H1 (cell line): ENCODE data around the gene CMTM3. TPM values are rescaled to one million over a fixed set of nuclear protein-coding genes. Genes with fewer than 3 reads are reported as not detected.

Experiments
- polyA plus RNA-seq, 7 experiments: library from polyadenylated mRNA; depleted of rRNA in 3 of 7; stranded (reverse) in 5 of 7; unstranded in 2 of 7; fragments of >200 nt in 5 of 7; fragments of 200-250 nt in 2 of 7; gene quantifications; 1 replicate in 5 of 7; 2 replicates in 1 of 7; 4 replicates in 1 of 7; pipeline versions ENCODE4 v1.2.1 to v1.2.3, GENCODE V29; 2011 to 2013; ENCODE audit warnings: missing spikeins in 2 of 7, mixed read lengths in 2 of 7
- total RNA-seq: library from RNA; stranded (reverse); fragmentation: NEBNext Ultra II Directional; extraction: Animal tissue kit (Norgen Biotek cat#: 25700); gene quantifications from 2 replicates; pipeline ENCODE4 v1.2.1, GENCODE V29; 2021
- TF ChIP-seq, protein P1 (sequence below), 3 experiments: IDR thresholded peaks; 1 replicate in 2 of 3; 2 replicates in 1 of 3; pipeline versions ENCODE4 v1.5.1 to v1.6.1; 2011; ENCODE audit warnings: low read length in 3 of 3, mild to moderate bottlenecking in 3 of 3, inconsistent platforms in 2 of 3, low read depth in 1 of 3, moderate library complexity in 1 of 3; ENCODE audit not compliant: insufficient read depth in 1 of 3; ENCODE audit errors: control extremely low read depth in 1 of 3

The CMTM3 gene
- total and polyA plus RNA-seq, 2 of the 8 experiments (the other 6 are each of a cell fraction or from before 2014, with no cell fraction given), result 24.7 to 24.8 TPM

DNA sequence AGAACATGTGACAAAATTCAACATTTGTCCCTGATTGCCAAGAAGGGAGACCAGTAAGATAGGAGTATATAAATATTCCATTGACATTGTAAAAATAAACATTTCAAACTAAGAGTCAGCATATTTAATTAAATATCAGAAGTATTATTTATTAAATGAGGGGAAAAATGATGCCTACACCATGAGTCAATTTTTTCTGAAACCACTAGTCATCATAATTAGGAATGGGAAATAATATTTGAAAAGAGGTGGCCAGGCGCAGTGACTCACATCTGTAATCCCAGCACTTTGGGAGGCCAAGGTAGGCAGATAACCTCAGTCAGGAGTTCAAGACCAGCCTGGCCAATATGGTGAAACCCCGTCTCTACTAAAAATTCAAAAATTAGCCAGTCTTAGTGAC lies 36.1 kb upstream of the CMTM3 start (continued):
- TF ChIP-seq, protein P1, sequence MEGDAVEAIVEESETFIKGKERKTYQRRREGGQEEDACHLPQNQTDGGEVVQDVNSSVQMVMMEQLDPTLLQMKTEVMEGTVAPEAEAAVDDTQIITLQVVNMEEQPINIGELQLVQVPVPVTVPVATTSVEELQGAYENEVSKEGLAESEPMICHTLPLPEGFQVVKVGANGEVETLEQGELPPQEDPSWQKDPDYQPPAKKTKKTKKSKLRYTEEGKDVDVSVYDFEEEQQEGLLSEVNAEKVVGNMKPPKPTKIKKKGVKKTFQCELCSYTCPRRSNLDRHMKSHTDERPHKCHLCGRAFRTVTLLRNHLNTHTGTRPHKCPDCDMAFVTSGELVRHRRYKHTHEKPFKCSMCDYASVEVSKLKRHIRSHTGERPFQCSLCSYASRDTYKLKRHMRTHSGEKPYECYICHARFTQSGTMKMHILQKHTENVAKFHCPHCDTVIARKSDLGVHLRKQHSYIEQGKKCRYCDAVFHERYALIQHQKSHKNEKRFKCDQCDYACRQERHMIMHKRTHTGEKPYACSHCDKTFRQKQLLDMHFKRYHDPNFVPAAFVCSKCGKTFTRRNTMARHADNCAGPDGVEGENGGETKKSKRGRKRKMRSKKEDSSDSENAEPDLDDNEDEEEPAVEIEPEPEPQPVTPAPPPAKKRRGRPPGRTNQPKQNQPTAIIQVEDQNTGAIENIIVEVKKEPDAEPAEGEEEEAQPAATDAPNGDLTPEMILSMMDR (IDR thresholded peaks at IDR 0.05; ENCODE audit: control extremely low read depth in 1 of 3, insufficient read depth in 1 of 3, low read depth in 1 of 3, low read length in 3 of 3), result no peak
